GM21447 (cell line): ENCODE measurements around the gene DCUN1D1.
"Not testable (repeated sequence)": the region's sequence is repeated elsewhere in the genome, so short reads cannot be mapped to it uniquely, and the experiment has no call there.

ENCODE experiments used
- ATAC-seq: cut with Tn5 transposase; IDR thresholded peaks from one replicate; pipeline ENCODE4 v1.9.1; 2021; ENCODE audit not compliant: unreplicated experiment

The DCUN1D1 gene

GRCh38 chr3:182980204-182981037, at the start of gene DCUN1D1:
TSS of gene DCUN1D1 (minus strand) at chr3:182980538. CDS start at chr3:182980489, 49 bp downstream.
- ATAC-seq: peak; percentile 82

DNA sequence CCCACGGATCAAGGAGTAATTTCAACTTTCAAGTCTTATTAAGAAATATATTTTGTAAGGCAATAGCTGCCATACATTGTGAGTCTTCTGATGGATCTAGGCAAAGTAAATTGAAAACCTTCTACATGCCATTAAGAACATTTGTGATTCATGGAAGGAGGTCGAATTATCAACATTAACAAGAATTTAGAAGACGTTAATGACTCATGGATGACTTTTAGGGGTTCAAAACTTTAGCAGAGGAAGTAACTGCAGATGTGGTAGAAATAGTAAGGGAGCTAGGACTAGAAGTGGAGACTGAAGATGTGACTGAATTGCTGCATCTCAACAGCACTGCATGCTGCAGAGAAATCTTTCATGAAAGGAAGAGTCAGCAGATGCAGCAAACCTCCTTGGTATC, 48.1 kb upstream of the DCUN1D1 start:
- ATAC-seq: no peak

GRCh38 chr3:183027276-183027675, 46.9 kb upstream of the DCUN1D1 start:
- ATAC-seq: no peak

- no peak for ATAC-seq
Observed at GRCh38 chr3:183022936-183023516, 42.7 kb upstream of the DCUN1D1 start.

- ATAC-seq: no peak
Observed at GRCh38 chr3:183018421-183019192, 38.3 kb upstream of the DCUN1D1 start.

DNA sequence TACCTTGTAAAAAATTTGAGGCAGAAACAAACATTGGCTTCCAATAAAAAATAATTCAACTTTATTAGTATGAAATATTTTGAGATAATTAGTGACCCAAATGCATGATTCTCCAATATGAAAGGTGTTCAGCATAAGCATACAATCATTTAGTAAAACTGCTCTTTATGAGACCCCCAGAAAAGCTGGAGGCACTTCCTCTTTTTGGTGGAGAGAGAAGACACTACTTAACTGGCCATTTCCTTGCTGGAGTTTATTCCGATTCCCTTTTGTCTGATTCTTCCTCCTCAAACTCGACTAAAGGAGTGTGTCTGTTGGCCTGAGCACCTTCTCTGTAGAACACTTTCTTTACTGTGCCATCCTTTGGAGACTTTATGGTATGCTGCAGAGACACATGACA, 34.8 kb upstream of the DCUN1D1 start:
- no peak for ATAC-seq

GRCh38 chr3:183013856-183014255, 33.5 kb upstream of the DCUN1D1 start:
- no peak for ATAC-seq

GRCh38 chr3:183013074-183013473, 32.7 kb upstream of the DCUN1D1 start:
- no peak for ATAC-seq

GRCh38 chr3:183008800-183009199, 28.5 kb upstream of the DCUN1D1 start:
- ATAC-seq: no peak

DNA sequence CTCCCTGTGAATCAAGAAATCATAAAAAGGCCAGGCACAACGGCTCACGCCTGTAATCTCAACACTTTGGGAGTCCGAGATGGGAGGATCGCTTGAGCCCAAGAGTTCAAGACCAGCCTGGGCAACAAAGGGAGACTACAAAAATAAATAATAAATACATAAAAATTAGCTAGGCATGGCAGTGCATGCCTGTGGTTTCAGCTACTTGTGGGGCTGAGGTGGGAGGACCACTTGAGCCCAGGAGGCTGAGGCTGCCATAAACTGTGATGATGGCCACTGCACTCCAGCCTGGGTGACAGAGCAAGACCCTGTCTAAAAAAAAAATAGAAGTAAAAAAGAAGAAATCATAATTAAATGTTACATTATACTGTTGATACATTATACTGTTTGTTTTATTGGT, 28.0 kb upstream of the DCUN1D1 start:
- ATAC-seq: no peak

DNA sequence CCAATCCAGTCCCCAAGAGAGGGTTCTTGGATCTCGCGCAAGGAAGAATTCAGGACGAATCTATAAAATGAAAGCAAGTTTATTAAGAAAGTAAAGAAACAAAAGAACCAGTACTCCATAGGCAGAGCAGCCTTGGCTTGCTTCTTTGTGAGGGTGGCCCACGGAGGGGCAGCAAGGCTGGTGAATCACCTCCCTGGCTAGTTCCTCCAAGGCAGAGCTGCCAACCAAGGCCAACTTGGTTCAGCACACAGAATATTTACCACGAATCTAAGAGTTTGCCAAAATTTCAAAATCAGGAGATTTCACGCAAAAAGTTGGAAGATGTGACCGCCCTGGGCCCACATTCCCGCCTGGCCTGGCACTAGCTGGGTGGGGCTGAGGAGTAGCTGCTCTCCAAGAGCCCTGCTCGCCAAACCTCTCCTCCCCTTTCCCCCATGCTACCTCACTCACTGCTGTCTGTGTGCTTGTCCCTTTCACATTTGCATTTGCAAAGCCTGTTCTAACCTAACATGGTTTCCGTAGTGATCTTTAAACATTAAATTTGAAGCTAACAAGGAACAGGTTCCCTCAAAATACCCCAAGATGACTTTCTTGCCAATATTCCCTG, 26.2 kb upstream of the DCUN1D1 start:
- no peak for ATAC-seq

DNA sequence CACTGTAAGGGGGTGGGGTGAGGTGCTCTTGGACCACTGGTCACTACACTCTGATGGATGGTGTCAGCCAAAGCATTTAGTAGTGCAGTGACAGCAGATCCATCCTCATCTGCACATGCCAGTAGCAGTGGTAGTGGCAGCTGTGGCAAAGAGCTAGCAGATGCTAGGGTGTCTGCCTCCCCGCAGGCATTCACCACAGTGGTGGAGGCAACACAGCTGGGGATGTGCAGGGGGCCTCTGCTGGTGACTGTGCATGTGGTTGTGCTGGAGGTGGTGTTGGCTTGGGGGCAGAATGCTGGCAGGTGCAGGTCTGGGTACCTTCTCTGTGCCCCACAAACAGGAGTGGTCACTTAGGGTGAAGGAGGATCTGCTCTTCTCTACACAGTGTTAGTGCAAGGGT, 19.4 kb upstream of the DCUN1D1 start:
- ATAC-seq: no peak

DNA sequence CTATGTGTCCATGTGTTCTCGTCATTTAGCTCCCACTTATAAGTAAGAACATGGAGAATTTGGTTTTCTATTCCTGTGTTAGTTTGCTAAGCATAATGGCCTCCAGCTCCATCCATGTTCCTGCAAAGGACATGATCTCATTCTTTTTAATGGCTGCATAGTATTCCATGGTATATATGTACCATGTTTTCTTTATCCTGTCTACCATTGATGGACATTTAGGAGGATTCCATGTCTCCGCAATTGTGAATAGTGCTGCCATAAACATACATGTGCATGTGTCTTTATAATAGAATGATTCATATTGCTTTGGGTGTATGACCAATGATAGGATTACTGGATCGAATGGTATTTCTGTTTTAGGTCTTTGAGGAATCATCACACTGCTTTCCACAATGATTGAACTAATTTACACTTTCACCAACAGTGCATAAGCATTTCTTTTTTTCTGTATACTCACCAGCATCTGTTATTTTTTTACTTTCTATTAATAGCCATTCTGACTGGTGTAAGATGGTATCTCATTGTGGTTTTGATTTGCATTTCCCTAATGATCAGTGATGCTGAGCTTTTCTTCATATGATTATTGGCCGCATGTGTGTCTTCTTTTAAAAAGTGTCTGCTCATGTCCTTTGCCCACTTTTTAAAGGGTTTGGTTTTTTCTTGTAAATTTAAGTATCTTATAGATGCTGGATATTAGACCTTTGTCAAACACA, 13.3 kb upstream of the DCUN1D1 start:
- ATAC-seq: not testable (repeated sequence)

- ATAC-seq: no peak
Observed at GRCh38 chr3:182989566-182989965, 9.2 kb upstream of the DCUN1D1 start.

GRCh38 chr3:182986021-182986420, 5.7 kb upstream of the DCUN1D1 start:
- ATAC-seq: no peak

- ATAC-seq: no peak
Observed at GRCh38 chr3:182983876-182984275, 3.5 kb upstream of the DCUN1D1 start.

DNA sequence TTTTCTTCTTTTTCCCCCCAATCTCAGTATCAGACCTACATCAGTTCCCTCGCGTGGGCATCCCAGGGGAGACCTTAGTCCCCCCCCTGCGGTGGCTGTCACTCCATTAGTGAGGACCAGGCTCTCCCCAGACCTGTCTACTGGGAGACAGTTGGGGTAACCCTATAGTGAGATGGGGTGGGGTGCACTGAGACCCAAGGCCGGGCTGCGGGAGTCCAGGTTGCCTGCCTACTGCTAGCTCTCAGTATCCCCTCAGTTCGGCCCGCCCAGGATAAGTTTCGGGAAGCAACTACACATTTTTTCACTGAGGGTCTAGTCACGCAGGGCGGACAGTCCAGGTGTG, 671 bp upstream of the DCUN1D1 start:
- no peak for ATAC-seq

DNA sequence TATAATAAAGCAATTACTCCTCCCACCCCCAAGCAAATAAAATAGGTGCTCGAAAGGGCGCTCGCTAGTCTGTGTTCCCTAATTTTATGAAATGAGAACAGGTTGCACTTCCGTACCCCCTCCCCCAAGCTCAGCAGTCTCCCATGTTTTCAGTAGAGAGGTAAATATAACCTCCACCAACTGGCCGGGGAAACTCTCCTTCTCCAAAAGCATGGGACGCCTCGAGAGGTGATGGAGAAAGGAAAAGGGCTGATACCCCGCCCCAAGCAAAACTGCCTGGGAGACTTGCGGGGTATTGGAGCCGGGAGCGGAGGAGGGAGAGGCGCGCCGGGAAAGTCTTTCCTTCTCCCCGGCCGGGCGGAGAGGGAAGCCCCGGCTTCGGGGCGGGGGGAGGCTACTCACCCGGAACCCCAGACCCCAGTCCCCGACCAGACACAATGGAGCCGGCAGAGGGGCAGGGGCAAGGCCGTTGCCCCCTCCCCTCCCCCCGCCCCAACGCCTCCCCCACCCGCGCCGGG, 605 bp downstream of the DCUN1D1 start:
- ATAC-seq: peak; percentile 29

- ATAC-seq: no peak
Observed at GRCh38 chr3:182979103-182979673, 1.1 kb downstream of the DCUN1D1 start.

DNA sequence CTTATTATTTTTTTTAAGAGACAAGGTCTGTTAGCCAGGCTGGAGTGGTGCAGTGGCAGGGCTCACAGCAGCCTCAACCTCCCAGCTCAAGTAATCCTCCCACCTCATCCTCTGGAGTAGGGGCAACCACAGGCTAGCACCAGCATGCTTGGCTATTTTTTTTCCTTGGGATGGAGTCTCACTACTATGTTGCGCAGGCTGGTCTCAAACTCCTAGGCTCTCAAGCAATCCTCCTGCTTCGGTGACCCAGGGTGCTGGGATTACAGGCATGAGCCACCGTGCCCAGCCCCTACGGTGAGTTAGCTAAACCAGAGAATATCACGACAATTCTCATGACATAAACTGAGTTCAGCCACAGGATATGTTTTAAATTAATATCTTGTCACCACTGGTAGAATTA, 2.0 kb downstream of the DCUN1D1 start:
- no peak for ATAC-seq
